CD4-positive, alpha-beta T cell treated with Interferon gamma for 1 hour (primary cell): Measurements from ENCODE around the gene PDE10A.
"Not testable (repeated sequence)": the region's sequence is repeated elsewhere in the genome, so short reads cannot be mapped to it uniquely, and the experiment has no call there.

ENCODE experiments used
- DNase-seq: peaks from one replicate; pipeline ENCODE4 v3.0.0-alpha.2; 2020

Gene PDE10A

DNA sequence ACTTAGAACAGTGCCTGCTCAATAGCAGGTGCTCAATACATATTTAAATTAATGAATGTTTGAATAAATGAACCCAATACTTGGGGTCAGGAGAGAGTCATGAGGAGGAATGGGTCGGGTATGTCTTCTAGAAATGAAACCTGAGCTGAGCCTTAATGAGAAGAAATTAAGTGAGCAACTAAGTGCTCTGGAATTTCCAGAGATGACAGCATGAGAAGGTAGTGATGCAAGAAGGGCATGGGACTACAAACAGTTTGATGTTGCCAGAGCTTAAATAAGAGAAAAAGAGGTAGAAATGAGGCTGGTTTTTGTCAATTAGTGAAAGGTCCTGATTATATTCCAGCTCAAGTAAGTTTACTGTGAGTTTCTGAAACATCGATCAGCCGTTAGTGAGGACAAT, 82.9 kb downstream of the PDE10A start:
- DNase-seq: no peak

GRCh38 chr6:165579151-165579550, 83.9 kb downstream of the PDE10A start:
- DNase-seq: no peak

GRCh38 chr6:165577556-165577955, 85.5 kb downstream of the PDE10A start:
- no peak for DNase-seq

DNA sequence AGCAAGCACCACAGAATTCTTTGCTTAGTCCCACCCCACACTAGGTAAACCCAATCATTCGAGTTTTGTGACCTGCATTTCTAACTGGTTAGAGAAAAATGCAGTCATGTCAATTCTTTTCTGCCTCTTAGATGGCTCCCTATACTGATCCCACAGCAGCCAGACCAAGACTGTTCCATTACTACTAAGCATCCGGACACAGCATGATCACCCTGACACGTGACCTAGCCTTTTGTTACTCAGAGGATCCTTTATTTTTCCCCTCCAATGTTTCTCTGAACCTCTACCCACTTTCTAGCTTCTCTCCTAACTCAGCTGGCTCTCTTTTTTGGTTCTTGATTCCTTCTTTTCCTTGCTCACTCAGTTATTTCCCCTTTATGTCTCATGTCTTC, 87.9 kb downstream of the PDE10A start:
- DNase-seq: no peak

DNA sequence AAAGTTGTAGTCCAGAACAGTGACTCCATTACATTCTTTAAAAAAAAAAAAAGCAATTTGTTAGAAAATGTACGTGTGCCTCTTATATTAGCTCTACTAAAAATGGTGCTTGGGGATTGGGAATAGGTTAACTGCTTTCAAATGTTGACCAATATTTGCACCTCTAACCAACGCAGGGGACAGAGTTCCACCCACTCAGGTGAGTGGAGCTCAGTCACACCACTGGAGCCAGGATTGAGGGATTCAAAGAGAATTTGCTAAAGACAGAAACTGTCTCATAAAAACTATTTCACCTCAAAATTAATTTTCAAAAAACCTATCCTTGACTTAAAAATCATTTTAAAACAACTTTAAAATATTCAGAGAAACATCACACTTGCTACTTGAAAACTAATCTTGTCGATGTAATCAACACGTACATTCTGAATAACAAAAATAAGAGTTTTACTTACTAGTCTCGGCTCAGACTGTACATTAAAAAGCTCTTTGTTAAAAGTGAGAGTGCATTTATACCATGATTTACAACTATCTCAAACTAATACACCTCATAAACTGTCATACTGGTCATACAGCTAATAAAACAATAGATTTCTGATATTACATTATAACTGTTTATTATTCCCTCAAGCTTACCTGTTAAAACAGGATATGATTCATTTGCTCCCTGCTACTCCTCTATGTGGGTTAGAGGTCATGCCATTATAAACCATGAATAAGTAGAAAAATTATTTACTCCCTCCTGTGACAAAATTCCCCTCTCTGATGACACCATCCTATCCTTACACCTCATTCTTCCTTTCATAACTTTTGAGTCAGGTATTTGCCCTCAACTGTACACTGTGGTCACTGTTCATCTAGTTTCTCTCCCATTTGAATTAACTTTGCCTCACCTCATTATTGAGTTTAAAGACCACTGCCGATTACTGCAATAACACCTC, 88.6 kb downstream of the PDE10A start:
- no peak for DNase-seq

DNA sequence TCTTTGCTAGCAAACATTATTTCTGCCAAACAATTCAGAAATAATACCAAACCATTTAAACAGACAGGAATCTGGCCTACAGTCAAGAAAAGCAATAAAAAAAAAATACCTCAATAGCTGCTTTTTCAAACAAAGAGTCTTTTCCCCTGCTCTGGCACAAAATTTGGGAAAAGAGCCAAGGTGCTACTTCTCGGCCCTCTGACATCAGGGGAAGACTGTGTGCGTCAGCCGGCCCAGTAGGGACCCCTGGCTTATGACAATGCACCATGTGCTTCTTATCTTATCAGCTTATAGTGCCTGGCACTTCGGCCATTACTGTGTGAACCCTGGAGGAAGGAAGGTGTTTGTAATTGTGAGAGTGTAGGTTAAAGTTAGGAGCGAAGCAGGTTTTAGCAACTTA, 89.4 kb downstream of the PDE10A start:
- DNase-seq: no peak

DNA sequence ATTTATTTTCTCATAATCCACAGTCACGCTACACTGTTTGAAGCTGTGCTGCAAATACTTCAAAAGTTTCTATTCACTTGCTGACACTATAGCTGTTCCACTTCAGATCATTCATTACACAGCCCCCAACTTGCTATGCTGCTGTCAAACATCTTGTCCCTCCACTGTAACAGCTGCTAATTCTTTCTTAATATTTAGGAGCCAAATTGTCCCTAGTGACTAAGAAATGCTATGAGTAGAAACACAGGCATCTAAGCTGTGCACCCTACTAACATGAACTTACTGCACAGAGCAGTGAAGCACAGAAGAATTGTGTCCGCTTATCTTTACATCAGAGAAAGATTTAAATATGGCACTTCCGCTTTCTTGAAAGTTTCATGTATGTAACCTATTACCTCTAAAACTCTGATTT, 91.3 kb downstream of the PDE10A start:
- no peak for DNase-seq

- no peak for DNase-seq
Observed at GRCh38 chr6:165571068-165571682, 91.9 kb downstream of the PDE10A start.

- no peak for DNase-seq
Observed at GRCh38 chr6:165568326-165568725, 94.7 kb downstream of the PDE10A start.

DNA sequence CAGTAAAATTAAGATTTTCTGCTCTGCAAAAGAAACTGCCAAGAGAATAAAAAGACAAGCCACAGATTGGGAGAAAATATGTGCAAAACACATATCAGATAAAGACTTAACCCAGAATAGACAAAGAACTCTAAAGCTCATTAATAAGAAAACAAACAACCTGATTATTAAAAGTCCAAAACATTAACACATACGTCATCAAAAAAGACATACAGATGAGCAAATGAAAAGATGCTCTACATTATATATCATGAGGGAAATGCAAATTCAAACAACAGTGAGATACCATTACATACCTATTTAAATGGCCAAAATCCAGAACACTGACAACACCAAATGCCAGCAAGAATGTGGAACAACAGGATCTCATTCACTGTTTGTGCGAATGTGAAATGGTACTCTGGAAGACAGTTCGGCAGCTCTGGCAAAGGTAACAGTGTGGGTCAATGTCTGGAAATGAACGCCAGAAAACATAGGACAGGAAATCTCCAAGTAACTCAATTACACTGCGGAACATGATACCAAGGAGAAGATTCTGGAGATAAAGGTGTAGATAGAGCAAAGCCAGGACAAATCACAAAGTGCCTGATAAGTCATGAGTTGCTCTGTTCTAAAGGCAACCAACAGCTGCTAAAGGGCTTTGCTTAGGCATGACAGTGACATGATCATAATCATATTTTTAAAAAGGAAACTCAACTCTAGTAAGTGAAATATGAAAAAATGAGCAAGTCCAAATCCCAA, 96.8 kb downstream of the PDE10A start:
- no peak for DNase-seq

DNA sequence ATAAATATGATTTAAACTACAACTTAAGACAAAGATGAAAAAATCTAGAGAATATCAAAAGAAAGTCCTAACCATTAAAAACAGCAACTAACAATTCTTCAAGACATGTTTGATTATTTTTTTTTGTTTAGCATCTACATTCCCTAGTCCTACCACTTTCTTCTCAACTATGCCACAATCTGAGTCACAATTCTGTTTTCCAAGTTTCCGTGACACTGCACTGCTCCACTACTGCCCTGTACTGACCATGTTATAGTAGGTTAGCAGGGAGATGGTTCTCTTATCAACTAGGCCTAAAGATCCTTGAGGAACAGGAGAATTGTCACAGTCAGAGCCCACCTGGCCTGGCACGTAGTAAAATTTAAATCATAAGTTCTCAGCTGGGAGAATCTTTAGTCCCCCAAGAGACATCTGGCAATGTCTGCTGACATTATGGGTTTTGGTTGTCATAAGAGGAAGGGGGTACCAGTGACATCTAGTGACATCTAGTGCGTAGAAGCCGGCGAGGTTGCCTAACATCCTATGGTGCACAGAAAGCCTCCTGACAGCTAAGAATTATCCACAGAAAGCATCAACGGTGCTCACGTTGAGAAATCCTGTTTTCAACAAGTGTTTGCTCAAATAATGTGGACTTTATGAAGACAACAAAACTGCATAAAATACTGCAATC, 100.5 kb downstream of the PDE10A start:
- DNase-seq: no peak

GRCh38 chr6:165559632-165560031, 103.4 kb downstream of the PDE10A start:
- DNase-seq: no peak

DNA sequence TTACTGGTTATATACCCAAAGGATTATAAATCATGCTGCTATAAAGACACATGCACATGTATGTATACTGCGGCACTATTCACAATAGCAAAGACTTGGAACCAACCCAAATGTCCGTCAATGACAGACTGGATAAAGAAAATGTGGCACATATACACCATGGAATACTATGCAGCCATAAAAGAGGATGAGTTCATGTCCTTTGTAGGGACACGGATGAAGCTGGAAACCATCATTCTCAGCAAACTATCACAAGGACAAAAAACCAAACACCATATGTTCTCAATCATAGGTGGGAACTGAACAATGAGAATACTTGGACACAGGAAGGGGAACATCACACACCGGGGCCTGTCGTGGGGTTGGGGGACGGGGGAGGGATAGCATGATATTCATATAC, 104.9 kb downstream of the PDE10A start:
- not testable (repeated sequence) for DNase-seq

DNA sequence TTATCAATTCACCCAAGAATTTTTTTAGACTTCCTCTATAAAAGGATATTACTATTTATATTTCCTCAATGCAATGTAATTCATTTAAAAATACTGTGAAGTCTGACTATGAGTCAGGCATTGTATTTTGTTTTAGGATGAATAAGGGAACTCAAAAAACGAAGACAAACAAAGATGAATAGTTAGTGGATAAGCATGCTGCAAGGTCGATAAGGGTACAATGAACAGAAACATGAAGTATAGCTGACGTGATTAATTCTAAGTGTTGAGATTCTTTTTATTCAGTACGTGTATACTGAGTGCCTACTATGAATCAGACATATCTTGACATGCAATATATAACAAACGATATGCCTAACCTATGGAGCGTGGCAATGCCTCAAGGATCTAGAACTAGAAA, 105.4 kb downstream of the PDE10A start:
- DNase-seq: no peak

DNA sequence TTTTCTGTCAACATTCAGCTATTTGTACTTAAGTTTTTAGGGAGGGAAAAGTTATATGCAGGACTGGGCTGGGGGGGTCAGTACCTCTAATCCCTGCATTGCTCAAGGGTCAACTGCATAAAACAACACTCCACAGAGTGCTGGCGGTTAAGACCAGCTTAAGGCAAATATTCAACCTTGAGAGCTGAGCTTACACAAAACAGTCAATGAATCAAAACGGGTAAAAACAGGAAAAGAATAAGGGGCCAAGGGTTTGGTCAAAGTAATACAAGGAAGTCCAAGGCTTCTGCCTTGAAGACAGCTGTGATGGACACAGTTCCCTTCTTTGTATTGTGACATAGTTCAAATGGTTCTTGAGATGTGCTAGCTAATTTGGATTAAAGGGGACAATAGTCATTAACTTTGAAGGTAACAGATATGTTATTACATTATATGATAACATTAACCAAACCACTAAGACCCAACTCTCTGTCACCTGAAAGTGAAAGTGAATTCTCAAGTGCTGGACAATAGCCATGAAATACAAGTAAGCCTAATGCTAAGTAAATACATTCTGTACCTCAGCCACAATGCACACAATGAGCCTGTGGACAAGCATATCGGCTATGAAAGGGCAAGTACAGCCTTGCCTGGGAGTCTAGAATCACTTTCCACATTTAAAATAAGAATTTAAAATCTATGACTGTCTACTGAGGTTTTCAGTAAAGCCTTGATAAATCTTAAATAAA, 106.8 kb downstream of the PDE10A start:
- DNase-seq: no peak

DNA sequence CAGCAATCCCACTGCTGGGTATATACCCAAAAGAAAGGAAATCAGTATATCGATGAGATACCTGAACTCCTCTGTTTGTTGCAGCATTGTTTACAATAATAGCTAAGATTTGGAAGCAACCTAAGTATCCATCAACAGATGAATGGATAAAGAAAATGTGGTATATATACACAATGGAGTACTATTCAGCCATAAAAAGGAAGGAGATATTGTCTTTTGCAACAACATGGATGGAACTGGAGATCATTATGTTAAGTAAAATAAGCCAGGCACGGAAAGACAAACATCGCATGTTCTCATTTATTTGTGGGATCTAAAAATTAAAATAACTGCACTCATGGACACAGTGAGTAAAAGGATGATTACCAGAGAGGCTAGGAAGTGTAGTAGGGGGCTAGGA, 108.4 kb downstream of the PDE10A start:
- not testable (repeated sequence) for DNase-seq

DNA sequence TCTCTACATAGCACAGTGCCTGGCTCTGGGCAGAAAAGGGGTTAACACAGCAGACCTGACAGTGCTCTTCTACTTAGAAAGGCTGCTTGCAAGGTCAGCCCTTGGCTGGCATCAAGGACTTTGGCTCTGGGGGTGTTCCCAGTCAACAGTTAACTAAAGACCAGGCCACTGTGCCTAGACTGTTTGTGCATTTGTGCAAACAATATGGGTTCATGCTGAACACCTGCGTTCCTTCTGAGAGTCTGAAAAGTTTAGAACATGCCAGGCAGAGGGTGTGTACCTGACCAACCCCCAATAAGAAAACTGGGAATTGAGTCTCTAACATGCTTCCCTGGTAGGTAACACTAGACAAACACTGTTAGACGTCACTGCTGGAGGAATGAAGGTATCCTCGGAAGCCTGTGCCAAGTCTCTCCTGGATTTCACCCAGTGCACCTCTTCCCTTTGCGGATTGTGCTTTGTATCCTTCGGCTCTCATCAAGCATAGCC, 110.7 kb downstream of the PDE10A start:
- DNase-seq: no peak

GRCh38 chr6:165551828-165552227, 111.2 kb downstream of the PDE10A start:
- no peak for DNase-seq

DNA sequence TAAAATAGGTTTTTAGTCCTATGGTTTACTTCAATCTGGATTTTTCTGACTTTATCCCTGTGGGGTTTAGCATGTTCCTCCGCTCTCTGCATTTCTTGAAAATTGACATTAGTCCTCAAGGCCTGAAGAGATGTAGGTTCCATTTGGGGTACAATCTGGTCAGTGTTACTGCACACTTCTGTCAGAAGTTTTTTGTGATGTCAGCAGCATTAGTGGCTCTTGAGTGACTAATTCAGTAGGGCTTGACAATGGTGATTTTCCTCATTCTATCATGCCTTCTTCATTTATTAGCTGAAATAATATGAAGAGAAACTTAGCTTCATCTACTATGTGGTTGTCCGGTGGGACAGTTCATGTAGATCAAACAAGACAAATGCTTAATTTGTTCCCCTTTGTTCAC, 114.6 kb downstream of the PDE10A start:
- no peak for DNase-seq

DNA sequence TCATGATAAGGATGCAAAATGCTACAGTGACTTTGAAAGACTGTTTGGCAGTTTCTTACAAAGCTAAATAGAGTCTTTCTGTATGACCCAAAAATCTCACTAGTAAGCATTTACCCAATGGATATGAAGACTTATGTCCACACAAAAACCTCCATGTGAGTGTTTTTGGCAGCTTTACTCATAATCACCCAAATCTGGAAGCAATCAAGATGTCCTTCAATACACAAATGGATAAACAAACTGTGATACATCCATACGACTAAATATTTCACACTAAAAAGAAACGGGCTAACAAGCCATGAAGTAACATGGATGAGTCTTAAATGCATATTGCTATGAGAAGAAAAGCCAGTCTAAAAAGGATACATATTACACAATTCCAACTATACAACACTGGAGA, 117.2 kb downstream of the PDE10A start:
- no peak for DNase-seq

DNA sequence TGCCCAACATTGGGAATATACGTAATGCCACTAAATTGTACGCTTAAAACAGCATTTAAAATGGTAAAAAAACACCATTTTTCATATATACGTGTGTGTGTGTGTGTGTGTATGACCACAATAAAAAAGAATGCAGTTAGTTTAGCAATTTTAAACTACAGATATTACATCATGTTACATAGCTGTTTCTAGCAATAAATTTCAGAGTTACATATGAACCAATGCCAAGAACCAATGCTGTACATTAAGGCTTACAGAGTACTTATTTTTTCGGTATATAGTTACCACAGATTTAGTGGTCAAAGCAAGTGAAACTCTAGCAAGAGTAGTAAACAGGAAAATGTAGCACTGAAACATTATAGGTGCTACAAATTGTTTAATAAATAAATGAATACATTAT, 119.3 kb downstream of the PDE10A start:
- no peak for DNase-seq

DNA sequence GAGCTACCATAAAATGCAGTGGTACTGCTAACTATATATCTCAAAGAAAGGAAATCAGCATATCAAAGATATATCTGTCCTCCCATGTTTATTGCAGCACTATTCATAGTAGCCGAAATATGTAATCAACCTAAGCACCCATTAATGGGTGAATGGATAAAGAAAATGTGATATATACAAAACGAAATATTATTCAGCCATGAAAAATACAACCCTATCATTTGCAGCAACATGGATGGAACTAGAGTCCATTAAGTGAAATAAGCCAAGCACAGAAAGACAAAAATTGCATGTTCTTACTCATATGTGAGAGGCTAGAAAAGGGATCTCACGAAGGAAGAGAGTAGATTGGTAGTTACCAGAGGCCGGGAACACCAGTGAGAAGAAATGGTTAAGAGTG, 126.1 kb downstream of the PDE10A start:
- DNase-seq: no peak
